Neural progenitor cell (in vitro differentiated cells): ENCODE results near the gene PODN. TPM values are rescaled to one million over a fixed set of nuclear protein-coding genes. Genes with fewer than 3 reads are reported as not detected.

ENCODE experiments used
- DNase-seq: peaks from one replicate; pipeline ENCODE4 v3.0.0-alpha.2; 2016; ENCODE audit warnings: low spot score
- H2AFZ ChIP-seq: fragments of 200-600 bp; sonication (generic); replicated peaks from 2 replicates; pipeline ENCODE4 v1.6.1; 2016; ENCODE audit warnings: antibody characterized with exemption
- H3F3A ChIP-seq: fragments of 200-600 bp; sonication (generic); 2 replicates; pipeline ENCODE4 v1.6.1; 2016; ENCODE audit warnings: antibody characterized with exemption, low read depth
- H3K27ac ChIP-seq: fragments of 200-600 bp; sonication (generic); 2 replicates; pipeline ENCODE4 v1.5.1; 2016; ENCODE audit warnings: mild to moderate bottlenecking
- H3K27me3 ChIP-seq: fragments of 200-600 bp; sonication (generic); 2 replicates; pipeline ENCODE4 v1.6.1; 2016; ENCODE audit warnings: mild to moderate bottlenecking, moderate library complexity
- H3K36me3 ChIP-seq: fragments of 200-600 bp; sonication (generic); 2 replicates; pipeline ENCODE4 v1.5.1; 2016
- H3K4me1 ChIP-seq: fragments of 200-600 bp; sonication (generic); 2 replicates; pipeline ENCODE4 v1.6.1; 2016; ENCODE audit warnings: mixed run types
- H3K4me2 ChIP-seq: fragments of 200-600 bp; sonication (generic); 2 replicates; pipeline ENCODE4 v1.6.1; 2016
- H3K4me3 ChIP-seq: fragments of 200-600 bp; sonication (generic); 2 replicates; pipeline ENCODE4 v1.5.1; 2016
- H3K79me2 ChIP-seq: fragments of 200-600 bp; sonication (generic); 2 replicates; pipeline ENCODE4 v1.6.1; 2016; ENCODE audit warnings: low read depth
- H3K9ac ChIP-seq: fragments of 200-600 bp; sonication (generic); 2 replicates; pipeline ENCODE4 v1.6.1; 2016
- H3K9me3 ChIP-seq: fragments of 200-600 bp; sonication (generic); 2 replicates; pipeline ENCODE4 v1.5.1; 2016; ENCODE audit warnings: low read depth
- H4K20me1 ChIP-seq: fragments of 200-600 bp; sonication (generic); 2 replicates; pipeline ENCODE4 v1.6.1; 2016; ENCODE audit warnings: low read depth
- H3K27ac Mint-ChIP-seq: 3 replicates; pipeline ENCODE4 v1.8.0; 2021; ENCODE audit warnings: mixed read lengths
- H3K27me3 Mint-ChIP-seq: 2 replicates; pipeline ENCODE4 v1.8.0; 2022; ENCODE audit warnings: low read depth, mild to moderate bottlenecking, inconsistent platforms, moderate library complexity, mixed read lengths; ENCODE audit not compliant: insufficient read depth
- H3K36me3 Mint-ChIP-seq: 3 replicates; pipeline ENCODE4 v1.8.0; 2021; ENCODE audit warnings: mixed read lengths
- H3K4me1 Mint-ChIP-seq: 3 replicates; pipeline ENCODE4 v1.8.0; 2021; ENCODE audit warnings: mixed read lengths
- H3K4me3 Mint-ChIP-seq: 3 replicates; pipeline ENCODE4 v1.8.0; 2021; ENCODE audit warnings: mild to moderate bottlenecking, moderate library complexity, mixed read lengths
- H3K9me3 Mint-ChIP-seq: 3 replicates; pipeline ENCODE4 v1.8.0; 2020; ENCODE audit warnings: mixed read lengths
- CTCF ChIP-seq: fragments of 200-600 bp; sonication (generic); IDR thresholded peaks from 2 replicates; pipeline ENCODE4 v1.5.1; 2017; ENCODE audit warnings: antibody characterized with exemption, mild to moderate bottlenecking
- EZH2 ChIP-seq: fragments of 200-600 bp; sonication (generic); IDR thresholded peaks from 2 replicates; pipeline ENCODE4 v1.6.1; 2017; ENCODE audit warnings: antibody characterized with exemption, mild to moderate bottlenecking, moderate library complexity
- EZH2phosphoT487 ChIP-seq: fragments of 200-600 bp; sonication (generic); IDR thresholded peaks from 2 replicates; pipeline ENCODE4 v1.6.1; 2017; ENCODE audit warnings: antibody characterized with exemption
- total RNA-seq: library from RNA; depleted of rRNA; stranded (reverse); fragments of >200 nt; gene quantifications from 2 replicates; pipeline ENCODE4 v1.2.3, GENCODE V29; 2015; ENCODE audit warnings: low replicate concordance

Gene PODN
- total RNA-seq, 1 donor from 2014 or later = not detected

- TF ChIP-seq EZH2phosphoT487 (no peak), EZH2 (no peak), CTCF (no peak)
- Mint-ChIP-seq H3K27ac (peak overlapping the region; percentile 77), H3K27me3 (peaks cover 32% of the 10 kb centered on the region), H3K4me1 (peaks cover 11% of the 10 kb centered on the region), H3K4me3 (peak overlapping the region; percentile 10), H3K36me3 (no peaks in the 10 kb centered on the region), H3K9me3 (no peaks in the 10 kb centered on the region)
- no peak overlapping the region for H2AFZ ChIP-seq
- H3K4me3 ChIP-seq = no peak overlapping the region
- H3K36me3 ChIP-seq = no peaks in the 10 kb centered on the region
- H4K20me1 ChIP-seq = no peaks in the 10 kb centered on the region
- peaks cover 34% of the 10 kb centered on the region for H3K27me3 ChIP-seq
- peaks cover 5% of the 10 kb centered on the region for H3F3A ChIP-seq
- peaks cover 6% of the 10 kb centered on the region for H3K4me1 ChIP-seq
- H3K27ac ChIP-seq = no peak overlapping the region
- no peaks in the 10 kb centered on the region for H3K9me3 ChIP-seq
- DNase-seq = no peak
- no peaks in the 10 kb centered on the region for H3K79me2 ChIP-seq
- no peak overlapping the region for H3K4me2 ChIP-seq
- H3K9ac ChIP-seq = no peak overlapping the region
Observed at GRCh38 chr1:53066891-53067738, 5.1 kb downstream of the PODN start.

GRCh38 chr1:53067886-53068285, 5.9 kb downstream of the PODN start:
- no peak overlapping the region for H3K4me2 ChIP-seq
- DNase-seq = no peak
- no peak overlapping the region for H3K4me3 ChIP-seq
- peaks cover 26% of the 10 kb centered on the region for H3K27me3 ChIP-seq
- no peaks in the 10 kb centered on the region for H3K9me3 ChIP-seq
- H3K79me2 ChIP-seq = no peaks in the 10 kb centered on the region
- TF ChIP-seq EZH2phosphoT487 = no peak
- TF ChIP-seq CTCF = no peak
- TF ChIP-seq EZH2 = no peak
- H3K36me3 ChIP-seq = no peaks in the 10 kb centered on the region
- peaks cover 3% of the 10 kb centered on the region for H3K4me1 ChIP-seq
- Mint-ChIP-seq H3K4me3 (no peak overlapping the region), H3K4me1 (peaks cover 11% of the 10 kb centered on the region), H3K36me3 (no peaks in the 10 kb centered on the region), H3K9me3 (no peaks in the 10 kb centered on the region), H3K27me3 (peaks cover 30% of the 10 kb centered on the region), H3K27ac (peak overlapping the region; percentile 42)
- peaks cover 5% of the 10 kb centered on the region for H3F3A ChIP-seq
- H3K9ac ChIP-seq = no peak overlapping the region
- H3K27ac ChIP-seq = no peak overlapping the region
- no peak overlapping the region for H2AFZ ChIP-seq
- no peaks in the 10 kb centered on the region for H4K20me1 ChIP-seq

GRCh38 chr1:53068314-53069099, 6.5 kb downstream of the PODN start:
- H3K4me2 ChIP-seq = no peak overlapping the region
- H3K9ac ChIP-seq = no peak overlapping the region
- peaks cover 26% of the 10 kb centered on the region for H3K27me3 Mint-ChIP-seq
- no peak overlapping the region for H3K27ac ChIP-seq
- no peak overlapping the region for H2AFZ ChIP-seq
- H3K36me3 Mint-ChIP-seq = no peaks in the 10 kb centered on the region
- peaks cover 11% of the 10 kb centered on the region for H3K4me1 Mint-ChIP-seq
- peaks cover 3% of the 10 kb centered on the region for H3K4me1 ChIP-seq
- H4K20me1 ChIP-seq = no peaks in the 10 kb centered on the region
- H3K36me3 ChIP-seq = no peaks in the 10 kb centered on the region
- no peaks in the 10 kb centered on the region for H3K9me3 ChIP-seq
- no peak overlapping the region for H3K4me3 ChIP-seq
- no peaks in the 10 kb centered on the region for H3K9me3 Mint-ChIP-seq
- H3F3A ChIP-seq = peaks cover 5% of the 10 kb centered on the region
- no peak for DNase-seq
- H3K4me3 Mint-ChIP-seq = no peak overlapping the region
- H3K27me3 ChIP-seq = peaks cover 20% of the 10 kb centered on the region
- TF ChIP-seq EZH2 (no peak), CTCF (no peak), EZH2phosphoT487 (no peak)
- H3K79me2 ChIP-seq = no peaks in the 10 kb centered on the region
- no peak overlapping the region for H3K27ac Mint-ChIP-seq
